NCI-H1048 (cell line): ENCODE data around the gene HM13.
"Not testable (repeated sequence)": the region's sequence is repeated elsewhere in the genome, so short reads cannot be mapped to it uniquely, and the experiment has no call there.

Source experiments
- DNase-seq: peaks from one replicate; lab custom pipeline; 2025; lab: John Stamatoyannopoulos, UW

Gene HM13

DNA sequence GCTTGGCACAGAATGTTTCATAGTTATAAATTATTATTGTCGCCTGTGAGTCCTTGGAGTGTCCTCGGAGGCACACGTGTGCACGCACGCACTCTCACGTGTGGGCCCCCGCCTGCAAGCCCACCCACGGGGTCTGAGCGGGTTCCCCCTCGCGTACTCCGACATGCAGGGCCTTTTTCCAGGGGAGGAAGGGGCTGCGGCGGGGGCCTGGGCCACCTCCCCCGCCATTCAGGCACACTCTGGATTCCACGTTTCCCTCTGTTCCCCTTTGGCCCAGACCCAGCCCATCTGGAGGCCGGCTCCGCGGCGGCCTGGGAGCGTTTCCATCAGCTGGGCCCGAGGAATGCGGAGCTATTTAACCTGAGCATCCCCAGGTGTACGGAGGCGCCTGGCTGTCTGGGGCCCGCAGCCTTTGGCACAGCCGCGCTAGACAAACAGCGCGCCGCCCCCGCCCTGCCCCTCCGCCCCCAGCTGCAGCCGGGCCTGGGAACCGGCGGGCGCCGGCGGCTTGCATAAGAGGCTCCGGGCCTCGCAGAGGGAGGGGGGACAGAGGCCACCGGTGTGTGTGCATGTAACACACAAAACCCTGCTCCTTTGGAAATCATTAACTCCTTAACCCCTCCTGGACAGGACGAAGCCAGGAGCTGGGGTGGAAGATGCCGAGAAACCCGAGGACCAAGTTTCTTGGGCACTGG, 94.2 kb downstream of the HM13 start:
- peak; percentile 89 for DNase-seq

DNA sequence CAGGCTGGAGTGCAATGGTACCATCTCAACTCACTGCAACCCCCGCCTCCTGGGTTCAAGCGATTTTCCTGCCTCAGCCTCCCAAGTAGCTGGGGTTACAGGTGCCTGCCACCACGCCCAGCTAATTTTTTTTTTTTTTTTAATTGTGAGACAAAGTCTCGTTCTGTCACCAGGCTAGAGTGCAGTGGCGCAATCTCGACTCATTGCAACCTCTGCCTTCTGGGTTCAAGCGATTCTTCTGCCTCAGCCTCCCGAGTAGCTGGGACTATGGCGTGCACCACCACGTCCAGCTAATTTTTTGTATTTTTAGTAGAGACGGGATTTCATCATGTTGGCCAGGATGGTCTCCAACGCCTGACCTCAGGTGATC, 98.0 kb downstream of the HM13 start:
- DNase-seq, result not testable (repeated sequence)

DNA sequence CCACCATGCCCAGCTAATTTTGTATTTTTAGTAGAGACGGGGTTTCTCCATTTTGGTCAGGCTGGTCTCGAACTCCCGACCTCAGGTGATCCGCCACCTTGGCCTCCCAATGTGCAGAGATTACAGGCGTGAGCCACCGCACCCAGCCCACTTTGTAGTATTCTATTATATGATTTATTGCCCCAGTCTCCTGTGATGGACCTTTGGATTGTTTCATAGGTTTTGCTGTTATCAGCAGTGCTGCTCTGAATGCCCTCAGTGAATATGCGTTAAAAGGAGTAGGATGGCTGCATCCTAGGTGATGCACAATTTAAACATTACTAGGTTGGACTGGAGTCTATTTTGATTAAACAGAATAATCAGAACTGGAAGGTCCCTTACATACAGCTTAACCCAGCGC, 101.2 kb downstream of the HM13 start:
- no peak for DNase-seq

DNA sequence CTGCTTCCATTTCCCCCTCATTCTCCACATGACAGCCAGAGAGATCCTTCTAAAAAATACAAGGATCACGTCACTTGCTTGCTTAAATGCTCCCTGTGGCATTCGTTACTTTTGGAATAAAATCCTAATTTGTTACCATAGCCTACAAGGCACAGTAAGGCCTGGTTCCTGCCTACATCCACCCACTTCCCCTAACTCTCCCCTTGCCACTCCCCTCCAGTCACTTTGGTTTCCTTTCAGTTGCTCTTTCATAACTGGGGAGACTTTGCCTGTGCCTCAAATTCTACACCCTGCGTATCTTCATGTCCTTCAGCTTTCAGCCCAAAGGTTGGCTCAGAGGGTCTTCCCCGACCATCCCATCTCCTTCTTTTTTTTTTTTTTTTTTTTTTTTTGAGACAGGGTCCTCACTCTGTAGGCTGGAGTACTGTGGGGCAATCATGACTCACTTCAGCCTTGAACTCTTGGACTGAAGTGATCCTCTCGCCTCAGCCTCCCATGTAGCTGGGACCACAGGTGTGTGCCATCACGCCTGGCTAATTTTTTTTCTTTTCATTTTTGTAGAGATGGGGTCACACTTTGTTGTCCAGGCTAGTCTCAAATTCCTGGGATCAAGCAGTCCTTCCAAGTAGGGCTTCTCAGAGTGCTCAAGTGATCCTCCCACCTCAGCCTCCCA, 103.3 kb downstream of the HM13 start:
- no peak for DNase-seq
